ENCODE results near the gene MAP3K13. TPM values are rescaled to one million over a fixed set of nuclear protein-coding genes. Genes with fewer than 3 reads are reported as not detected.

The MAP3K13 gene
- total and polyA plus RNA-seq, 2 of the 13 experiments (the other 11 are each of a cell fraction or from before 2014, with no cell fraction given), result 24.2 to 26.5 TPM

DNA sequence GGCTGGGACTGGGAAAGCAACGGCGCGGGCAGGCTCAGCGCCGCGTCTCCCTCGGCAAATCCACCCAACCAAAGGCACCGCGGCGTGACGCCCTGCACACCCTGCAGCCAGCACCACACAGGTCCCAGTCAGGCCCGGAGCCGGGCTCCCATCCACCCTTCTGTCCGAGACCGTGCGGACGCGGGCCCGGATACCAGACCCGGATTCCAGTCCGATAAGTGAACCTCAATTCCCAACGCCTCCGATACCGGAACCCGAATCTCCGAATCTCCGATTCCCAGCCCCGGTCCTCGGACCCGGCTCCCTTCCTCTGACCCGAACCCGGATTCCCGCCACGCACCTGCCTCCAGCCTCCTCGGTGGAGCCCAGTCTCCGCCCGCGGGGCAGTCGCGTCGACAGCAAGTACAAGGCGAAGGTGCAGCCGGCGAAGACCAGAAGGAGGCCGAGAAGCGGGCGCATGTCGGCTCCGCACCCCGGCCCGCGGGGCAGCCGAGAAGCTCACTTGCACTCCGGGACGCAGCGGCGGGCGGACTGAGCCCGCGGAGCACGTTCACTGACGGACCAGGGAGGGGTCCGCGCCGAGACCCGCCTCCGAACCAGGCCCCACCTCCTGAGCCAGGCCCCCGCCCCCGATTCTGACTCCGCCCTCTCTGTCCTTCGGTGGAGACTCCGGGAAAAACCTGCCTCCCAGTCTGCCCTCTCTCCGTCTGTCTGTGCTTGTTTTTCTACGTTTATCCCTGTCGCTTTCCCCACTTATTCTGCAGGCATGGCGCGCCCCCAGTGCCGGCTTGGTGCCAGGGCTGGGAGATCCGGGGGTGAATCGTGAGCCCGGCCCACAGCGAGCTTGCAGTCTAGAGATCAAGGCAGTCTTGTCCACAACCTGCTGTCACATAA is 135.8 kb downstream of the MAP3K13 start, which contains the start of gene TMEM41A (continued):
- TF ChIP-seq, protein P1, sequence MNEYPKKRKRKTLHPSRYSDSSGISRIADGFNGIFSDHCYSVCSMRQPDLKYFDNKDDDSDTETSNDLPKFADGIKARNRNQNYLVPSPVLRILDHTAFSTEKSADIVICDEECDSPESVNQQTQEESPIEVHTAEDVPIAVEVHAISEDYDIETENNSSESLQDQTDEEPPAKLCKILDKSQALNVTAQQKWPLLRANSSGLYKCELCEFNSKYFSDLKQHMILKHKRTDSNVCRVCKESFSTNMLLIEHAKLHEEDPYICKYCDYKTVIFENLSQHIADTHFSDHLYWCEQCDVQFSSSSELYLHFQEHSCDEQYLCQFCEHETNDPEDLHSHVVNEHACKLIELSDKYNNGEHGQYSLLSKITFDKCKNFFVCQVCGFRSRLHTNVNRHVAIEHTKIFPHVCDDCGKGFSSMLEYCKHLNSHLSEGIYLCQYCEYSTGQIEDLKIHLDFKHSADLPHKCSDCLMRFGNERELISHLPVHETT (CRISPR knock-in tag; conservative IDR thresholded peaks at IDR 0.05), result peak; percentile 90; the same call in 1 of the 2 replicates
- peak; percentile 78 for TF ChIP-seq MED1 (CRISPR knock-in tag; IDR thresholded peaks at IDR 0.05)
- TF ChIP-seq GATAD1 (CRISPR knock-in tag; IDR thresholded peaks at IDR 0.05), result peak; percentile 99
- TF ChIP-seq TCF12 (IDR thresholded peaks at IDR 0.05), result no peak
- no peak for TF ChIP-seq TCF12 (CRISPR knock-in tag; IDR thresholded peaks at IDR 0.05)
- TF ChIP-seq ZFP82 (CRISPR knock-in tag; IDR thresholded peaks at IDR 0.05; ENCODE audit: borderline replicate concordance), result peak; percentile 69; the same call in 1 of the 2 replicates
- peak; percentile 66 for TF ChIP-seq FOXA3 (CRISPR knock-in tag; IDR thresholded peaks at IDR 0.05)
- TF ChIP-seq, protein P2, sequence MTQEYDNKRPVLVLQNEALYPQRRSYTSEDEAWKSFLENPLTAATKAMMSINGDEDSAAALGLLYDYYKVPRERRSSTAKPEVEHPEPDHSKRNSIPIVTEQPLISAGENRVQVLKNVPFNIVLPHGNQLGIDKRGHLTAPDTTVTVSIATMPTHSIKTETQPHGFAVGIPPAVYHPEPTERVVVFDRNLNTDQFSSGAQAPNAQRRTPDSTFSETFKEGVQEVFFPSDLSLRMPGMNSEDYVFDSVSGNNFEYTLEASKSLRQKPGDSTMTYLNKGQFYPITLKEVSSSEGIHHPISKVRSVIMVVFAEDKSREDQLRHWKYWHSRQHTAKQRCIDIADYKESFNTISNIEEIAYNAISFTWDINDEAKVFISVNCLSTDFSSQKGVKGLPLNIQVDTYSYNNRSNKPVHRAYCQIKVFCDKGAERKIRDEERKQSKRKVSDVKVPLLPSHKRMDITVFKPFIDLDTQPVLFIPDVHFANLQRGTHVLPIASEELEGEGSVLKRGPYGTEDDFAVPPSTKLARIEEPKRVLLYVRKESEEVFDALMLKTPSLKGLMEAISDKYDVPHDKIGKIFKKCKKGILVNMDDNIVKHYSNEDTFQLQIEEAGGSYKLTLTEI (CRISPR knock-in tag; conservative IDR thresholded peaks at IDR 0.05), result no peak; the same call in 1 of the 2 replicates
- peak; percentile 93 for TF ChIP-seq XRCC5 (optimal IDR thresholded peaks at IDR 0.05; ENCODE audit: low read length)
- TF ChIP-seq, protein P3, sequence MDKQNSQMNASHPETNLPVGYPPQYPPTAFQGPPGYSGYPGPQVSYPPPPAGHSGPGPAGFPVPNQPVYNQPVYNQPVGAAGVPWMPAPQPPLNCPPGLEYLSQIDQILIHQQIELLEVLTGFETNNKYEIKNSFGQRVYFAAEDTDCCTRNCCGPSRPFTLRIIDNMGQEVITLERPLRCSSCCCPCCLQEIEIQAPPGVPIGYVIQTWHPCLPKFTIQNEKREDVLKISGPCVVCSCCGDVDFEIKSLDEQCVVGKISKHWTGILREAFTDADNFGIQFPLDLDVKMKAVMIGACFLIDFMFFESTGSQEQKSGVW (CRISPR knock-in tag; IDR thresholded peaks at IDR 0.05; ENCODE audit: borderline replicate concordance), result no peak
- TF ChIP-seq, protein P4, sequence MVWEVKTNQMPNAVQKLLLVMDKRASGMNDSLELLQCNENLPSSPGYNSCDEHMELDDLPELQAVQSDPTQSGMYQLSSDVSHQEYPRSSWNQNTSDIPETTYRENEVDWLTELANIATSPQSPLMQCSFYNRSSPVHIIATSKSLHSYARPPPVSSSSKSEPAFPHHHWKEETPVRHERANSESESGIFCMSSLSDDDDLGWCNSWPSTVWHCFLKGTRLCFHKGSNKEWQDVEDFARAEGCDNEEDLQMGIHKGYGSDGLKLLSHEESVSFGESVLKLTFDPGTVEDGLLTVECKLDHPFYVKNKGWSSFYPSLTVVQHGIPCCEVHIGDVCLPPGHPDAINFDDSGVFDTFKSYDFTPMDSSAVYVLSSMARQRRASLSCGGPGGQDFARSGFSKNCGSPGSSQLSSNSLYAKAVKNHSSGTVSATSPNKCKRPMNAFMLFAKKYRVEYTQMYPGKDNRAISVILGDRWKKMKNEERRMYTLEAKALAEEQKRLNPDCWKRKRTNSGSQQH (CRISPR knock-in tag; IDR thresholded peaks at IDR 0.05; ENCODE audit: low read depth), result peak; percentile 92; the same call in 1 of the 2 replicates
- peak; percentile 90; the same call in 1 of the 2 replicates for TF ChIP-seq SIN3A (IDR thresholded peaks at IDR 0.05; ENCODE audit: borderline replicate concordance, low read depth, low read length)
- TF ChIP-seq, protein P5, sequence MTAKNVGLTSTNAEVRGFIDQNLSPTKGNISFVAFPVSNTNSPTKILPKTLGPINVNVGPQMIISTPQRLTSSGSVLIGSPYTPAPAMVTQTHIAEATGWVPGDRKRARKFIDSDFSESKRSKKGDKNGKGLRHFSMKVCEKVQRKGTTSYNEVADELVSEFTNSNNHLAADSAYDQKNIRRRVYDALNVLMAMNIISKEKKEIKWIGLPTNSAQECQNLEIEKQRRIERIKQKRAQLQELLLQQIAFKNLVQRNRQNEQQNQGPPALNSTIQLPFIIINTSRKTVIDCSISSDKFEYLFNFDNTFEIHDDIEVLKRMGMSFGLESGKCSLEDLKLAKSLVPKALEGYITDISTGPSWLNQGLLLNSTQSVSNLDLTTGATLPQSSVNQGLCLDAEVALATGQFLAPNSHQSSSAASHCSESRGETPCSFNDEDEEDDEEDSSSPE (CRISPR knock-in tag; IDR thresholded peaks at IDR 0.05), result peak; percentile 71
- TF ChIP-seq, protein P6, sequence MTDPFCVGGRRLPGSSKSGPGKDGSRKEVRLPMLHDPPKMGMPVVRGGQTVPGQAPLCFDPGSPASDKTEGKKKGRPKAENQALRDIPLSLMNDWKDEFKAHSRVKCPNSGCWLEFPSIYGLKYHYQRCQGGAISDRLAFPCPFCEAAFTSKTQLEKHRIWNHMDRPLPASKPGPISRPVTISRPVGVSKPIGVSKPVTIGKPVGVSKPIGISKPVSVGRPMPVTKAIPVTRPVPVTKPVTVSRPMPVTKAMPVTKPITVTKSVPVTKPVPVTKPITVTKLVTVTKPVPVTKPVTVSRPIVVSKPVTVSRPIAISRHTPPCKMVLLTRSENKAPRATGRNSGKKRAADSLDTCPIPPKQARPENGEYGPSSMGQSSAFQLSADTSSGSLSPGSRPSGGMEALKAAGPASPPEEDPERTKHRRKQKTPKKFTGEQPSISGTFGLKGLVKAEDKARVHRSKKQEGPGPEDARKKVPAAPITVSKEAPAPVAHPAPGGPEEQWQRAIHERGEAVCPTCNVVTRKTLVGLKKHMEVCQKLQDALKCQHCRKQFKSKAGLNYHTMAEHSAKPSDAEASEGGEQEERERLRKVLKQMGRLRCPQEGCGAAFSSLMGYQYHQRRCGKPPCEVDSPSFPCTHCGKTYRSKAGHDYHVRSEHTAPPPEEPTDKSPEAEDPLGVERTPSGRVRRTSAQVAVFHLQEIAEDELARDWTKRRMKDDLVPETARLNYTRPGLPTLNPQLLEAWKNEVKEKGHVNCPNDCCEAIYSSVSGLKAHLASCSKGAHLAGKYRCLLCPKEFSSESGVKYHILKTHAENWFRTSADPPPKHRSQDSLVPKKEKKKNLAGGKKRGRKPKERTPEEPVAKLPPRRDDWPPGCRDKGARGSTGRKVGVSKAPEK (CRISPR knock-in tag; IDR thresholded peaks at IDR 0.05; ENCODE audit: borderline replicate concordance), result peak; percentile 87; the same call in 1 of the 2 replicates
- peak; percentile 91; the same call in 1 of the 2 replicates for TF ChIP-seq WIZ (CRISPR knock-in tag; IDR thresholded peaks at IDR 0.05)
- 0 out of 2 replicates have a peak, but pooled peaks have one; percentile 88 for TF ChIP-seq ZNF260 (CRISPR knock-in tag; IDR thresholded peaks at IDR 0.05; ENCODE audit: borderline replicate concordance, low read depth)
- peak; percentile 20; the same call in 1 of the 2 replicates for TF ChIP-seq FLYWCH1 (CRISPR knock-in tag; IDR thresholded peaks at IDR 0.05)
- peak; percentile 69; the same call in 1 of the 2 replicates for TF ChIP-seq ZNF232 (CRISPR knock-in tag; IDR thresholded peaks at IDR 0.05; ENCODE audit: borderline replicate concordance)

Measured in HepG2 (cell line).